ENCODE results near the gene MRPS22.

MRPS22 gene

DNA sequence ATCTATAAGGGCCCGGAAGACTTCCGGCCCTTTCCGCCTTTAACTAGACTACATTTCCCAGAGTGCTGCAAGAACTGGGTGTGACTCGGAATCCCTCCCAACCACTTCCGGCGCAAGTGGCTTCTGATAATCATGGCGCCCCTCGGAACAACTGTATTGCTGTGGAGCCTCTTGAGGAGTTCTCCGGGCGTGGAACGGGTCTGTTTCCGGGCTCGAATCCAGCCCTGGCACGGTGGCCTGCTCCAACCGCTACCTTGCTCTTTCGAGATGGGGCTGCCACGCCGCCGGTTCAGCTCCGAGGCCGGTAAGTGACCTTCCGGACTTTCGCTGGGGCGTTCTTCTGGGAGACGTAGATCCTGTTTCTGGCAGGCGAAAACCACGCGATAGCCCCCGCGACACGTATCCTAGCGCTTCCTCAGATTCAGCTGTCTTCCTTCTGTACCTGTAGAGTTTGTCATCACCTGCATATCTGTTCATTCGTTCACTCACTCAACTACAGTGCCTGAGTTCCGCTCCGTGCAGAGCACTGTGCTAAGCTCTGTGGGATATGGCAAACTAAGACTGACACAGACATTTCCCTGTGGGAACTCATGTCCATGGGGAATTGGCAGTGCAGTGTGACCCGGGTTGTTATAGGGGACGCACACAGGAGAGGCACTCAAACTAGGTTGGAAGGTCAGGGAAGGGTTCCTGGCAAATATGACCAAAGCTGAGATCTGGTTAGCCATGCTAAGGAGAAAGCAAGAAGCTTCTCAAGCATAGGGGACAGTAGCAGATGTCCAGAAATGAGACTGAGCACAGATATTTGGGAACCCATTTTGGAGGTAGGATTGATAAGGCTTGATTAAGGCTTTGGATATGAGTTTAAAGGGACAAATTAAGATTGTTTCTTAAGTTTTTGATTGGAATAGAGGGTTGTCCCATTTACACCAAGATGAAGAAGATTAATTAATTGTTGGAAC lies at the start of gene MRPS22:
TSS of gene MRPS22 (plus strand) at position 126 of the 962 bp plus-strand sequence. CDS start at position 133, 7 bp downstream.
- peak; percentile 65 to 74 for DNase-seq (ENCODE audit: low read depth in 2 of 2)

DNA sequence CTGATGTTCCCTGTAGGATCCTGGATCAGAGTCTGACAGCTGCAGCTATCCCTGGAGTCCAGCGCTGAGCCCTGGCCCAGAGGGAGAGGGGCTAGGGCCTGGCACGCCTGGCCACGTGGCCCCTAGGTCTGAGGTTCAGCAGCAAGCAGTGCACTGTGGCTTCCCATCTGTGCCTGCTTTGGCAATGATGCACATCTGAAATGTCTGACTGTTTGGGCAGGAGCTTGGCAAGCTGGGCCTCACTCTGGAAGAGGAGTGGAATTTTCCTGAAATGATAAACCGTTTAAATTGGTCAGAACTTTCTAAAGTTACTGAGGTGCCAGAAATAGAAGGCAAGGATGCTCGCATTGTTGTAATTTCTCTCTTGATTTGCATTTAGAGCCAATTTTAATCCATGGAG lies 48.8 kb upstream of the MRPS22 start:
- DNase-seq (ENCODE audit: low read depth in 2 of 2): no peak

DNA sequence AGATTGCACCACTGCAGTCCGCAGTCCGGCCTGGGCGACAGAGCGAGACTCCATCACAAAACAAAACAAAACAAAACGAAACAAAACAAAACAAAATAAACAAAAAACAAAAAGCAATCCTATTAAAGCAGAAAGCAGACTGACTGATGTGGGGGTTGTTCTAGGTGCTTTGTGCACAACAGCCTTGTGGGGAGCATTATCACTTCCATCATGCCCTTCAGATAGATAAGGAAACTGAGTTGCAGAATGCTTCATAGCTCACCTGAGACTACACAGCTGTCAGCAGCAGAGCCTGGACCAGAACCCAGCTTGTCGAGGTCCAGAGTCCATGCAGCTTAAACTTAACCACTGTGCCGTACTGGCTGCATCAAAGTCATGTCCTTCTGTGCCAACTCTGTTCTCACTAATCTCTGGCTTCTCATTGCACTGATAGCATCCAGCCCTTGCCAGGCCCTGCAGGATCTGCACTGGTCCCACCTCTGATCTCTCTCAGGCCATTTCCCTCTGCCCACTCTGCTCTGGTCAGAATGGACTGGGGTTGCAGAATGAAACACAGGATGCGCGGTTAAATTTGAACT lies 47.6 kb upstream of the MRPS22 start:
- DNase-seq (ENCODE audit: low read depth in 2 of 2): no peak

DNA sequence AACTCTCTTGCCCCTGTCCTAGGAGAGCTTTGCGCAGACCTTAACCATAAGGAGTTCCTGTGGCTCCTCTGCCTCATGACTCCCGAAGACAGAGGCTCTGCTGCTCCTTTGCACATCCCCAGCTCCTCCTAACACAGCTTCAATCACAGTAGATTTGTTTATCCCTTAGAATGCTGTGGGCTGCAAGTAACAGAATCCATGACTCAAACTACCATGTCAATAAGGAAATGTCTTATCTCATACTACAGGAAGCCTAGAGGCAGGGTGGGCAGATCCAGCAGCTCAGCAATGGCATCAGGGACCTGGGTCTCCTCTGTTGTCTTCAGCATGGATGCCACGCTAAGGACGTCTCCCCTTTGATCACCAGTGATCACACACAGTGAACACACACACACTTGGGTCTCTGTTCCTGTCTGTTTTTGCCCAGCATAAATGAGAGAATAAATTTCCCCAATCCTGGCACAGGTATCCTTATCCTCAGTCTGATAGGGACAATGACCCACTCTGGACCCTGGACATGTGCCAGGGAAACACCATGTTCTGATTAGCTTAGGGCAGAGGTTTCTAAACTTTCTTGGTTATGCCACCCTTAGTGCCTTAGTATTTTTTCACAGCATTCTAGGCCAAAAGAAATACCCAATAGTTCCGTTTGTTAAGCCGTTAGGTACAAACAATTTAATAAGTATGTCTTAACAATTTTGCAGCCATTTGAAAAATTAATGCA lies 46.1 kb upstream of the MRPS22 start:
- DNase-seq (ENCODE audit: low read depth in 2 of 2): no peak

DNA sequence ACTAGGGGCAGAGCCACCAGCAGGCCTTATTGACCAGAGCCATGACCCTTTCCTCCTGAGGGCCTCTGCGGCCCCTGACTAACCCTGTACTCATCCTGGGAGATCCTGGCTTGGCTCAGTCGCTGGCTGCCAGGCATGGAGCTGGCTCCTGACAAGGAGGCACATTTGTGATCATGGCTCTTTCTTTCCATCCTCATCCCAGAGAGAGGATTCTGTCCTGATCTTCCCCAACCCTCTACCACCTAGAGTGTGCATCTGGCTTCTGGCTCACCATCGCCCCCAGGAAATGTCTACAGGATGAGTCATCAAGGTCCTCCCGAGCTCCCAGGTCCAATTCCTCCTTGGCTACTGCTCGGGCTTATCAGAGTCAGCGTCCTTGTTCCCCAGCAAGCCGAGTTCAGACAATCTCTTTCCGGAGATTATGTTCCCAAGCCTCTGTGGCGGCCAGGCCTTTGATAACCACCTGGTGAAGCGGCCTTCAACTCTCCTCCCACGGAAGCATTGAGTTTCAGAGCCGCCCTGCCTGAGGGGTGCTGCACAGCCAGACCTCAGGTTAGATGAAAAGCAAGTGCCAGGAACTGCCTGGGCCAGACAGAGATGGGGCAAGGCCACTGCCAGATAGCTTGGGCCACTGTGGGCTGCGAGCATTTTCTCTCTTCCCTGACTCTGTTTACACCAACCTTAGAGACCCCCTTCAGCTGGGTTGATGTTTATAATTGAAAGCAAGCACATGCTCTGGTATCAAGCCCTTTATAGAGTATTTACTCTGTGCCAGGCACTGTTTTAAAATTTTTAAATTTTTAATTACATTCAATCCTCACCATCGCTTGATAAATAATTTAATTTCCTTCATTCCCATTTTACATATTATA lies 44.3 kb upstream of the MRPS22 start:
- DNase-seq (ENCODE audit: low read depth in 2 of 2): no peak

DNA sequence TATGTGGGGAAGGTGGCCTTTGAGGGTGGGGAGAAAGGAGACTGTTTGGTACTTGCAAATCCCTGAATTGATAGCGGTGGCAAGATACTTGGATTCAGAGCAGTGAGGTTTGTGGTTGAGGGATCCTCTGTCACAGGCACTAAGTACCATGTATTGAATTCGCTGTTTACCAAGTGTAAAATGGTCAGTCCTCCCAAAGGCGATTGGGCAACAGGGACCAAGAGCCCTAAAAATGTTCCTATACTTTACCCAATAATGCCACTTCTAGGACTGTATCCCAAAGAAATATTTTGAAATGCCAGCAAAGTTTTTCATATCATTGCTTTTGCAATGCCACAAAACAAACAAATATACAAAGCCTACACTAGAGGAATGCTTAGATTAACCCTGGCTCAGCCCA lies 43.4 kb upstream of the MRPS22 start:
- DNase-seq (ENCODE audit: low read depth in 2 of 2): no peak

DNA sequence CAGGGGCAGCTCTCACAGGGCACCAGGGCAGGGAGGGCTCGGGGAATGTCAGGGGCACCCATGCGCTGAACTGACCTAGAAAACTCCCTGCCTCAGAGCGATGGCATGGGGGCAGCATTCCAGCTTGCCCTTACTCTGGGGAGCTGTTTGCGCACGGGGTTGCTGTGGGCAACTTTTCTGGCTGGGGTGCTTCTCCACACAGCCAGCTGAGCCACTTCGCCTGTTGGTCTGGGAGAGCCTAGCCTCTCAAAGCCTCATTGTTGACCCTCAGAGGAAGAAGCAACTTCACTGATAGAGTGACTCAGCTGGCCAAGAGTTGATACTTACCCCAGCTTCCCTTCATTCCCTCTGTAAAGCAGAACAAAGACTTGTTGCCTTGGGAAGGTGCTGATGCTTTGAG lies 42.6 kb upstream of the MRPS22 start:
- DNase-seq (ENCODE audit: low read depth in 2 of 2): no peak

DNA sequence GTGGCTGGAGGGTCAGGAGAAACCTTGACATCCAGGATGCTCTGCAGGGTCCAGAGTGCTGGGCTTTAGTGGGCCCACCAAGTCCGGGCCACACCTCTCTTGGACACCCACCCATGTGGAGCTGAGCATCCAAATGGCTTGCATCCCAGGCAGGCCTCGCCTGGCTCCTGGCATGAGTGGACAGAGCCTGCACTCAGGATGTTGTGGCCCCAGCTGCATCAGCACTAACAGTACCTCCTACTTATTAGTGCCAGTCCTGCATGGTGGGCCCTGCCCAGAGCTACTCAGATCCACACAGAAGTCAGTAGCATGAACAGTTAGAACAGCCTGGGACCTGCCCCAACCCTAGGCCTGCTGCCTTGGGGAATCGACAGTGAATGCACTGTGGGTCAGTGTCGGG lies 42.2 kb upstream of the MRPS22 start:
- DNase-seq (ENCODE audit: low read depth in 2 of 2): no peak

DNA sequence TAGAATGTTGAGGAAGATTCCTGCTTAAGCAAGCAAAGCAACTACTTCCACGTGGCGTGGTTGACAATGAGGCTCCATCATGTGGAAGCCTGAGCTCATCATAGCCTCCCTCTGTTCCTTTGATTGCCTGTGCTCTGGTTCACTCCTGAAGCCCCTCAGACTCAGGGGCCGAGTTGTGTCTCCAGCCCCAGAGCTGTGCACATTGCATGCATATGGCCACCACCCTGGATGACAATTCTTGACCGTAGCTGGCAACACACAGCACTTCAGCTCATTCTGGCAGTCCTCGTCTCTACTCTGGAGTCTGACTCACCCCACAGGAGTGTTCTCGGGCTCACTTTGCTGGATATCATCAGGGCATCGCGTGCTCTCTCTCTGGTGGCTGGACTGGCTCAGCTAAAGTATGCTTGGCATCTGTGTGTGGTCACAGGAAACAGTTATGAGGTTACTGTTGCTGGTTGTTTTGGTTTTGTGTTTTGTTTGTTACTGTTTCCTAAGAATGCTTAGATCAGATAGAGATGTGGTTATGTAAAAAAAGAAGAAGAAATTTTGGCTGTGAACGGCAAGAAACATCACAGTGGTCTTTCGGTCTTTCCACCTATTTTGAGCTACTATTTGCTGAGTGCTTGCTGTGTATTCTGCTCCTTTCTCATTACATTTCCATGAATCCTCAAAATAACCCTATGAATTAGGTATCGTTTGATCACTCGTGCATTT lies 41.6 kb upstream of the MRPS22 start:
- no peak for DNase-seq (ENCODE audit: low read depth in 2 of 2)

DNA sequence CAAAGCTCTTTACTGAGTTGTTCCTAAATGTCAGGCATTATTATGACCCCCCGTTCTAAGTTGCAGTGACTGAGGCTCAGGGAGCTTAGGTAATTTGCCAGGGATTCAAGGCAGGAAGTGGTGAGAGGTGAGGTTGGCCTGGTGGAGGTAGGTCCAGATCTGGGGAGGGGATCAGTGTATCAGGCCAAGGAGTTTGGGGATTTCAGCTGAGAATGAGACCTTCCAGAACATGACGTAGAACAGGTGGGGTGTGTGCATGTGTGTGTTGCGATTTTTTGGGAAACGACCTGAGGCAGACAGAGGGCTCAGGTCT lies 41.1 kb upstream of the MRPS22 start:
- DNase-seq (ENCODE audit: low read depth in 2 of 2): no peak

DNA sequence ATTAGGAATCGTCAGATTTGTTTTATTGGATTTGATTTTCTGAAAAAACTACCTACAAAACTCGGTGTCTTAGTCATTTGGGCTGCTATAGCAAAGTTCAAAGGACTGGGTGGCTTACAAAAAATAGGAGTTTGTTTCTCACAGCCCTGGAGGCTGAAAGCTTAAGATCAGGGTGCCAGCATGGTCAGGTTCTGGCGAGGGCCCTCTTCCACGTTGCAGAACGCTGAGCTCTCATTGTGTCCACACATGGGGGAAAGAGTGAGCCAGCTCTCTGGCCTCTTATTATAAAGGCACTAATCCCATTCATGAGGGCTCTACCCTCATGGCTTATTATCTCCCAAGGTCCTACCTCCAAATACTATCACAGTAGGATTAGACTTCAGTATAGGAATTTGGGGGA lies 40.6 kb upstream of the MRPS22 start:
- no peak for DNase-seq (ENCODE audit: low read depth in 2 of 2)

DNA sequence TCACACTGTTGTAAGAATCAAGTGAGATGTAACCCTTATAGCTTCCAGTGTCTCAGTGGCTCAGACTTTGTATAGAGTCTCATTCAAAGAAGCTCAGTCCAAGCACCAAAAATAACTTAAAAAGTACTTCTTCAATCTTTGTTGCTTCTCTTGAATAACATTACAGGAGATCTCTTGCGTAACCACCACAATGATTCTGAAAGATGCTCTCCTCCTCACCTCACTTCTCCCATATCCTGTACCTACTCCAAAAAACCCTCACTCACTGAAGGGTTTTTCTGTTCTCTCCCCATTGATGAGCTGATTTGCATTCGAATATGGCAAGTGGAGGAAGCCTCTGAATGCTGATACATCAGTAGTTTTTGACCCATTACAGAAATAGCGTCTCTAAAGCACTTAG lies 39.4 kb upstream of the MRPS22 start:
- DNase-seq (ENCODE audit: low read depth in 2 of 2): no peak

DNA sequence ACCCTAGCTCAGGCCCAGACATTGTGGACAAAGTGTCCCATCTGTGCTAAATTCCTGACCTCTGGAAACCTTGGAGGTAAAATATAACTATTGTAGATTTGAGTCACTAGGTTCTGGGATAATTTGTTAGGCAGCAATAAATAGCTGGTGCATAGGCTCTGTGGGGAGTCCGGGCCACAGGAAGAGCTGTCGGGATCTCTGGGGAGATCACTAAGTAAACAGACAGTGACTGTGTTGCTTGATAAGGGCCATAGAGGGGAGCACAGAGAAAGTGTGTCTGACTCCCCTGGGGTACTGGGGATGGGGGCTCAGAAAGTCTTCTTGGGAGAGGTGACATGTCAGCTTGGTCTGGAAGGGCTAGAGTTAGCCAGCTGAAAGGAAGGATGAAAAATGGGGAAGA lies 37.7 kb upstream of the MRPS22 start:
- no peak for DNase-seq (ENCODE audit: low read depth in 2 of 2)

DNA sequence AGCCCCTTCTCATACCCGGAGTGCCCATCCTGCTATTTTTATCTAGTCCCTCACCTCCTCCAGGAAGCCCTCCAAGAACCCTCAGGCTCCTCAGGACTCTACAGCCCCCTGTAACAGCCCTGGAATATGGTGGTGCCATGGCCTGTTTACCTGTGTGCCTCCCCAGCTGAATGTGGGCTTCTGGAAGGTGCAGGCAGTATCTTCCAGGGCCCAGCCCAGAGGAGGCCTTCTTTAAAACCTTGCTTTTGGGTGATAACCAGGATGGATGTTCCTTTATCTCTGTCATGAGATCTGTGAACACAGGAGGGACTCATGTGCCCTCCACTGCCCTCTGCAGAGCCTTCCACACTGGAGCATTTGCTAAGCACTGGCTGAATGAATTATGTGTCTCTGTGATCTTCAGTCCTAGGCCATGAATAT lies 36.7 kb upstream of the MRPS22 start:
- DNase-seq (ENCODE audit: low read depth in 2 of 2): no peak

DNA sequence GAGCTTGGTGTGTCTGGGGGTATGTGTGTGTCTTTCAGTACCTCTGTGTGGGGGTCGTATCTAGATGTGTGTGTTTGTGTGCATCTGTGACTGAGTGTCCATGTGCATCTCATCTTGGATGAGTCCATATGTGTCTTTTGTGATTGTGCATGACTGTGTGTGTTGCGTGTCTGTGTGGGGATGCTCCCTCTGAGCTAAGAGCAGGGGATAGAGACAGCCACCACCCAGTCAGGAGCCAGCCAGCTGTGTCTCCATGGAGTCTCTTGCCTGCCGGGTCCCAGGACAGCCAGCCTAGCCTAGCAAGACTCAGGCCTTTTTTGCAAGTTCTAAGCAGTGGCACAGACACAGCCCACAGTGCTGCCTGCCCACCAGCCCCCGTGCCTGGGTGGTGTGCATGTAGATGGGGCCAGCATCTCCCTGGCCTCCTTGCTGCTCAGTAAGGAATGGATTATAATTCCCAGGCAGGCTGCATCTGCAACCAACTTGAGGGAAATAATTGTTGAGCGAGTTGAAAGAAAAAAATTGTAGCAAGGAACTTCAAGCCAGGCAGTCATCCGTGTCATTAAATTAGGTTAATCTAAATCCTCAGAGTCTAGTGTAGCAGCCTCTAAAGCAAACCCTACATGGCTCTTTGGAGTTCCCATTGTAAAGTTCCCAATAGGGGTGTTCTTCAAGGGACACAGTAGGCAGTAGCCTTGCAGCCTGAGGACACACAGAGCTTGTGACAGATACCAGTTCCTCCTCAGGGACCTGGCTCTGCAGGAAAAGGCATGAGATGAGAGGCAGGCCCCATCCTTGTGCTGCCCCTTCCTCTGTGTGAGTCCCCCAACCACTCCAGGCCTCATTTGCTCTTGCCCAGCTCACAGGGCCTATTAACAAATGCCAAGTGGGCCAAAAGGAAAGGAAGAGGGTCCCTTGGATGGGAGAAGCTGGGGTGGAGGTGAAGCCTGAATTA lies 35.9 kb upstream of the MRPS22 start:
- no peak for DNase-seq (ENCODE audit: low read depth in 2 of 2)

DNA sequence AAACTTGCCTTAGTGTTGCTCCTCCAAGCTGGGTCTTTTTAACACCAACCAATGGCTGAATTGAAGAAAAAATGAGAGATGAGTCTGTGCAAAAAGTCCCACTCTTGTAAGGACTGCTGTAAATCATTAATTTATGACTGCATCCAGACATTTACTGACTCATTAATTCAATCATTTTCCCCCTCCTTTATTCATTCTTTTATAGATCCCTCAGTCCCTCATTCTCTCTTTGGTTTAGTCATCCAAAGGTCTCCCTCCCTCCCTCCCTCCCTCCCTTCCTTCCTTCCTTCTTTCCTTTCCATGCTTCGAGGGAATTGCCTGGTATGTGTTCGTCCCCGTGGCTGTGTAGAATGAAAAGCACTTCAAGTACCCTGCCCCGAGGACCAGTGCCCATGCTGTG lies 35.3 kb upstream of the MRPS22 start:
- no peak for DNase-seq (ENCODE audit: low read depth in 2 of 2)

DNA sequence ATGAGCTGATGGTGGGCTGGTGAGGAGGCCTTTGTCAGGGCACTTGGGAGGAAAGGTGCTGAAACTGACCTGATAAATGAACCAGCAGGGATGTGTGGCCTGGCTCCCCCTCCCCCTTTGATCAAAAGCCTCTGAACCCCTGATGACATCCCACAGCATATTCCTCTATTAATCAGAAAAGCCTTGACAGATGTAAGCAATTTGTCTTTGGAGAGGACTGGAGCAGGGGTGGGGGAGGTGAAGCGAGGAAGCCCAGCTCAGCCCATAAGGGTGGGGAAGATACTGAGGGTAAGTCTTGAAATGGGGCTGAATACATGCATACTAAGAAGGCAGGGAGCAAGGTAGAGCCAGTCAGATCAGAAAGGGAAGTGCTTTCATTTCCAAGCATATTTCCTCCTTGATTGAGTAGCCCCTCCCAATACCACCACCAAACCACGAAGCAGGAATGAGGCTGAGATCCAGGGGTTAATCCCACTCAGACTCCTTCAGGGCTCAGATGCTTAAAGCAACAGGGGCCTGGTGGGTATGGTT lies 34.7 kb upstream of the MRPS22 start:
- DNase-seq (ENCODE audit: low read depth in 2 of 2): no peak

DNA sequence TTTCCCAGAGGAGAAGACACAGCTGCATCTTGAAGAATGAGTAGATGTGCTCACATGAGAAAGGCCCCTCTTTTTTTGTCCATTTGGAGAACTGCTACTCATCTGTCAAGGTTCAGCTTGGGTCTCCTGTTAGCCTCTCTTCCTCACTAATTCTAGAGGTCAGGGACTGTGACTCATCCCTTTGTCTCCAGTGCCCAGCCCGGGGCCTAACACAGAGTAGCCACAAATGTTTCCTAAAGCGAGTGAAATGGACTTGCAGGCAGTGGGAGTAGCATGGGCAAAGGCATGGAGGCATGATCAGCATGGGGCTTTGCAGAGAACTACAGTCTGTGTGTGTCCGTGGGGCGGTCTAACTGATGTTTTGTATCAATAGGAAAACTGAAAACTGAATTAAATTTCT lies 33.9 kb upstream of the MRPS22 start:
- DNase-seq (ENCODE audit: low read depth in 2 of 2): no peak

DNA sequence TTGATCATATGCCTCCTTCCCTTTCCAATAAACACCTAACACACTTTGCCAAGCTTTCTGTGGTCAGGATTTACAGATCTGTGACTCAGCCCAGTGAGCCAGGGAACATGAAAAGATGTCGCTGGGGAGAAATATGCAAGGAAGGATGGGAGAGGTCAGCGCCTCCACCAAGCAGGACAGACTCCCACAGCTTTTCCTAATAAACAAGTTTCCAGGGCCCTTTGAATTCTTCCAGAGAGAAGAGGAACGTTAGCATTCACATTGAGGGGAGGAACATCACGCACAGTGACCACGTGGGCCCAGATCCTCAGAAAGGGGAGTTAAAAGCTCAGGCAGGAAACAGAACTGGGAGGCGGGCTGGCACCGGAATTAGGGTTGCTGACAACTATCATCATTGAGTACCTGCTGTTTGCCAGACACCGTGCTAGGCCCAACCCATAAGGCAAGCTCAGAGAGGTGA lies 33.3 kb upstream of the MRPS22 start:
- DNase-seq (ENCODE audit: low read depth in 2 of 2): no peak

DNA sequence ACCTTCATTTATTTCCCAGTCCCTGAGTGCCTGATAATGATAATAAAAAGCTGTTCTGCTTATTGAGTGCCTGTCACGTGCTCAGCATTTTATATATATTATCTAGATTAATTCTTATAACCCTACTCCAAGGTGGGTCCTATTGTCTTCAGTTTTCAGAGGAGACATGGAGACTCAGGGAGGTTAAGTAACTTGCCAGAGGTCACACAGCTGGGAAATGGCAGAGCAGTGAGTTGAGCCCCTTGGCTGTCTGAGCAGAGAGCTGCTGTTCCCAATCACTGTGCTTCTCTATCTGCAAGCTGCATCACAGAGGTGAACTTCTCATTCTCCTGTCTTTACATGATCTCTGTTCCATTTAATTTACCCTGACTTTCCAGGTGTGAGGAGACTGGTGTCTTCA lies 32.3 kb upstream of the MRPS22 start:
- DNase-seq (ENCODE audit: low read depth in 2 of 2): no peak

Data from activated CD8-positive, alpha-beta memory T cell treated with anti-CD3 and anti-CD28 coated beads for 4 hours (primary cell).